ENCODE data around the gene ARHGEF4.

ARHGEF4 gene

GRCh38 chr2:130854301-130854700 is 17.6 kb downstream of the ARHGEF4 start:
- TF ChIP-seq CTCF (IDR thresholded peaks at IDR 0.05; ENCODE audit: extremely low read depth, missing control alignments) = no peak
- no peak for DNase-seq (ENCODE audit: low spot score)

GRCh38 chr2:130864830-130865800 is 28.4 kb downstream of the ARHGEF4 start:
- TF ChIP-seq CTCF (IDR thresholded peaks at IDR 0.05; ENCODE audit: extremely low read depth, missing control alignments) = no peak
- DNase-seq (ENCODE audit: low spot score) = no peak

GRCh38 chr2:130869441-130870160 is 32.9 kb downstream of the ARHGEF4 start:
- DNase-seq (ENCODE audit: low spot score) = no peak
- no peak for TF ChIP-seq CTCF (IDR thresholded peaks at IDR 0.05; ENCODE audit: extremely low read depth, missing control alignments)

GRCh38 chr2:130870161-130870485 is 33.4 kb downstream of the ARHGEF4 start:
- TF ChIP-seq CTCF (IDR thresholded peaks at IDR 0.05; ENCODE audit: extremely low read depth, missing control alignments) = no peak
- no peak for DNase-seq (ENCODE audit: low spot score)

- DNase-seq (ENCODE audit: low spot score) = no peak
- no peak for TF ChIP-seq CTCF (IDR thresholded peaks at IDR 0.05; ENCODE audit: extremely low read depth, missing control alignments)
These were observed 34.1 kb downstream of the ARHGEF4 start for GRCh38 chr2:130870779-130871178.

- no peak for DNase-seq (ENCODE audit: low spot score)
- no peak for TF ChIP-seq CTCF (IDR thresholded peaks at IDR 0.05; ENCODE audit: extremely low read depth, missing control alignments)
These were observed 35.4 kb downstream of the ARHGEF4 start for GRCh38 chr2:130871843-130872740.

All from GM20000 (cell line).